ENCODE data around the gene CSF2RB. TPM values are rescaled to one million over a fixed set of nuclear protein-coding genes. Genes with fewer than 3 reads are reported as not detected.

Gene CSF2RB
- total RNA-seq, 6 experiments from 2014 or later = 0.88 to 4.7 (median 2.4) TPM

- intact Hi-C loops (cut with DNase I) = loop anchor here (10.0 kb wide), 2 partner anchors 93 to 103 kb away; no protein-coding TSS in a partner anchor
Measured at GRCh38 chr22:36872084-36872483, 41.3 kb upstream of the CSF2RB start.

DNA sequence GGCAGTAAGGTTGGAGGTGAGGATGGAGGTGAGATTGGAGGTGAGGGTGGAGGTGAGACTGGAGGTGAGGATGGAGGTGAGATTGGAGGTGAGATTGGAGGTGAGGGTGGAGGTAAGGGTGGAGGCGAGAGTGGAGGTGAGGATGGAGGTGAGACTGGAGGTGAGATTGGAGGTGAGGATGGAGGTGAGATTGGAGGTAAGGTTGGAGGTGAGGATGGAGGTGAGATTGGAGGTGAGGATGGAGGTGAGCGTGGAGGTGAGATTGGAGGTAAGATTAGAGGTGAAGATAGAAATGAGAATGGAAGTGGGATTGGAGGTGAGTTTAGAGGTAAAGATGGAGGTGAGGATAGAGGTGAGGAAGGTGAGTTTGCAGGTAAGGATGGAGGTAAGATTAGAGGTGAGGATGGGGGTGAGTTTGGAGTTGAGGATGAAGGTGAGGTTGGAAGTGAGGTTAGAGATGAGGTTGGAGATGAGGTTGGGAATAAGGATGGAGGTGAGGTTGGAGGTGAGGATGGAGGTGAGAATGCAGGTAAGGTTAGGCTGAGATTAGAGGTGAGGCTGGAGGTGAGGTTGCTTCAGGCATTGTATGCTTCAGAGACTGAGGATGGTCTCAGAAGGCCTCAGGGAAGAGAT, 40.4 kb upstream of the CSF2RB start:
- H3K27ac ChIP-seq = peak overlapping the region in 1 of 3 donors; percentile 23

More at GRCh38 chr22:36872084-36872483, 41.3 kb upstream of the CSF2RB start:
- no peak overlapping the region for H3K27ac ChIP-seq
- H3K4me1 ChIP-seq = peaks cover 0 to 12% (median 5%) of the 10 kb centered on the region in 4 donors
- no peaks in the 10 kb centered on the region for H3K9me3 ChIP-seq
- WGBS (ENCODE audit: insufficient coverage, low coverage, low lambda C conversion rate, missing lambda C conversion rate) = 57% methylated on average over 1 of the region's 3 CpGs
- H3K4me3 ChIP-seq = no peak overlapping the region
- TF ChIP-seq POLR2A (IDR thresholded peaks at IDR 0.05) = no peak
- TF ChIP-seq, protein P1, sequence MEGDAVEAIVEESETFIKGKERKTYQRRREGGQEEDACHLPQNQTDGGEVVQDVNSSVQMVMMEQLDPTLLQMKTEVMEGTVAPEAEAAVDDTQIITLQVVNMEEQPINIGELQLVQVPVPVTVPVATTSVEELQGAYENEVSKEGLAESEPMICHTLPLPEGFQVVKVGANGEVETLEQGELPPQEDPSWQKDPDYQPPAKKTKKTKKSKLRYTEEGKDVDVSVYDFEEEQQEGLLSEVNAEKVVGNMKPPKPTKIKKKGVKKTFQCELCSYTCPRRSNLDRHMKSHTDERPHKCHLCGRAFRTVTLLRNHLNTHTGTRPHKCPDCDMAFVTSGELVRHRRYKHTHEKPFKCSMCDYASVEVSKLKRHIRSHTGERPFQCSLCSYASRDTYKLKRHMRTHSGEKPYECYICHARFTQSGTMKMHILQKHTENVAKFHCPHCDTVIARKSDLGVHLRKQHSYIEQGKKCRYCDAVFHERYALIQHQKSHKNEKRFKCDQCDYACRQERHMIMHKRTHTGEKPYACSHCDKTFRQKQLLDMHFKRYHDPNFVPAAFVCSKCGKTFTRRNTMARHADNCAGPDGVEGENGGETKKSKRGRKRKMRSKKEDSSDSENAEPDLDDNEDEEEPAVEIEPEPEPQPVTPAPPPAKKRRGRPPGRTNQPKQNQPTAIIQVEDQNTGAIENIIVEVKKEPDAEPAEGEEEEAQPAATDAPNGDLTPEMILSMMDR (IDR thresholded peaks at IDR 0.05) = no peak
- no peak for DNase-seq
- H3K27me3 ChIP-seq = no peaks in the 10 kb centered on the region
- ATAC-seq = no peak
- no peaks in the 10 kb centered on the region for H3K36me3 ChIP-seq

DNA sequence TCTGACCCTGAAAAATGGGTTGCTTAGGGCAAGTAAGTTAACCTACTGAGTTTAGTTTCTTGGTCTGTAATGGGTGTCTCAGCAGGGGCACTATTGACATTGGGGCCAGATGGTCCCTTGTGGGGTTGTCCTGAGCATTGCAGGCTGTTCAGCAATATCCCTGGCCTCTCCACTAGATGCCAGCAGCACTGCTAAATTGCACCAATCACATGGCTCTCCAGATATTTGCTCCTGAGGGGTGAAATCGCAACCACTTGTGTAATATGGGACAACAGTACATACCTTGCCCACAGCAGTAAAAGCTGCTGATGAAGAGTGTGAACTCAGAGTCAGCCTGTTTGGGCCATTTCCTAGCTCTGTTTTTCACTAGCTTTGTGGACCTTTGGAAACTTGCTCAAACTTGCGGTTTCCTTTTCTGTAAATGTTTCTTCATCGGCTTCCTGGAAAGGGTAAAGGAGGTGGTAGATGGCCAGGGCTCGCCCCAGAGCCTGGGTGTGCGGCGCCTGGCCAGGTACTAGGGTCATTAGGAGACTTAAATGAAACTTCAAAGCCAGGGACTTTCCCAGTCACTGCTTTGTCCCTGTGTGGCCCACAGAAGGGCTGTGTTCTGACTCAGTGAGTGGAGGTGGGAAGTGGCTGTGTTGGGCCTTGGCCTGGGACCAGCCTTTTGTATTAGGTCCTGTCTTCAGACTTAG, 39.7 kb upstream of the CSF2RB start:
- Histone ChIP-seq H3K4me1 (peaks cover 0 to 12% (median 5%) of the 10 kb centered on the region in 4 donors), H3K36me3 (no peaks in the 10 kb centered on the region), H3K27me3 (no peaks in the 10 kb centered on the region), H3K4me3 (no peak overlapping the region), H3K27ac (peak overlapping the region; percentile 23 to 56 (median 24)), H3K9me3 (no peaks in the 10 kb centered on the region)
- TF ChIP-seq POLR2A (IDR thresholded peaks at IDR 0.05) = no peak
- TF ChIP-seq, protein P1 (IDR thresholded peaks at IDR 0.05) = peak; percentile 56 to 75 (median 68)
- WGBS (ENCODE audit: insufficient coverage, low coverage, low lambda C conversion rate, missing lambda C conversion rate) = 24% methylated on average over 6 of the region's 6 CpGs
- intact Hi-C loops (cut with DNase I) = loop anchor here (10.0 kb wide), 2 partner anchors 91 to 101 kb away; no protein-coding TSS in a partner anchor
- ATAC-seq (peak; percentile 94 to 98 (median 96)), DNase-seq (peak in 2 of 3 donors; percentile 56 to 69)

More for the DNA sequence above, 40.4 kb upstream of the CSF2RB start:
- no peak overlapping the region for H3K4me3 ChIP-seq
- no peaks in the 10 kb centered on the region for H3K36me3 ChIP-seq
- H3K4me1 ChIP-seq = peaks cover 0 to 12% (median 5%) of the 10 kb centered on the region in 4 donors
- no peaks in the 10 kb centered on the region for H3K9me3 ChIP-seq
- intact Hi-C loops (cut with DNase I) = loop anchor here (10.0 kb wide), 2 partner anchors 92 to 102 kb away; no protein-coding TSS in a partner anchor
- WGBS (ENCODE audit: insufficient coverage, low coverage, low lambda C conversion rate, missing lambda C conversion rate) = 81% methylated on average over 2 of the region's 2 CpGs
- ATAC-seq (no peak), DNase-seq (no peak)
- H3K27me3 ChIP-seq = no peaks in the 10 kb centered on the region
- no peak for TF ChIP-seq POLR2A (IDR thresholded peaks at IDR 0.05)
- TF ChIP-seq, protein P1 (IDR thresholded peaks at IDR 0.05) = no peak

DNA sequence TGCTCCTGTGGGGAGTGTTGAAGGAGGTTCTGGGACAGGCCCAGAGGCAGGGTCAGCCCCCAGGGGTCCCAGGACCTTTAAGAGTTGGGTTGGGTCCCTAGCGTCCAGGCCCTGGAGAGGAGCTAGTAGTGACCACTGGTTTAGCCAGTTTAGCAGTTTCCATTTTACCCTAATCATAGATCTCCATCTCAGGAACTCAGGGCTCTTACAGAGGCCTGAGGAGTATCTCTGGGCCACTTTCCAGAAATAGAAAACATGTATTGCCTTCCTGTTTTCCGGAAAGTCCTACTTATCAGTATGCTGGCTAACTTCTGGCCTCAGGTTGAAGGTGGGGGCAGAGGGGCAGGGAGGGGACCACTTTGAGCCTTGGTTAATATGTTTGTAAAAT, 39.1 kb upstream of the CSF2RB start:
- no peak for ATAC-seq
- intact Hi-C loops (cut with DNase I) = loop anchor here (10.0 kb wide), 2 partner anchors 90 to 100 kb away; no protein-coding TSS in a partner anchor
- 43% methylated on average over 1 of the region's 2 CpGs for WGBS (ENCODE audit: insufficient coverage, low coverage, low lambda C conversion rate, missing lambda C conversion rate)

More for the DNA sequence above, 39.1 kb upstream of the CSF2RB start:
- Histone ChIP-seq H3K4me1 (peaks cover 0 to 12% (median 5%) of the 10 kb centered on the region in 4 donors), H3K27ac (peak overlapping the region; percentile 23 to 56 (median 24)), H3K36me3 (no peaks in the 10 kb centered on the region), H3K27me3 (no peaks in the 10 kb centered on the region), H3K9me3 (no peaks in the 10 kb centered on the region), H3K4me3 (no peak overlapping the region)
- no peak for TF ChIP-seq POLR2A (IDR thresholded peaks at IDR 0.05)
- TF ChIP-seq, protein P1 (IDR thresholded peaks at IDR 0.05) = no peak
- no peak for DNase-seq

Measured in right lobe of liver (tissue), 6 donors.